LNCaP clone FGC (cell line): ENCODE data around the gene NT5C2.

Source experiments
- DNase-seq: peaks from one replicate; pipeline ENCODE4 v3.0.0-alpha.2; 2011; ENCODE audit warnings: low read depth
- H3K4me3 ChIP-seq: 2 replicates; pipeline ENCODE4 v1.5.1; 2011; ENCODE audit warnings: mild to moderate bottlenecking, low read depth, low read length, control low read depth
- CTCF ChIP-seq: IDR thresholded peaks from 2 replicates; pipeline ENCODE4 v1.5.1; 2012; ENCODE audit warnings: mild to moderate bottlenecking; ENCODE audit not compliant: control insufficient read depth, insufficient read depth; ENCODE audit errors: extremely low read depth

Gene NT5C2

GRCh38 chr10:103098240-103098639 lies 94.8 kb downstream of the NT5C2 start:
- H3K4me3 ChIP-seq: no peak overlapping the region
- TF ChIP-seq CTCF: no peak
- no peak for DNase-seq

- DNase-seq: peak; percentile 42
- TF ChIP-seq CTCF: no peak
Measured at GRCh38 chr10:103096130-103096529, 96.9 kb downstream of the NT5C2 start.

DNA sequence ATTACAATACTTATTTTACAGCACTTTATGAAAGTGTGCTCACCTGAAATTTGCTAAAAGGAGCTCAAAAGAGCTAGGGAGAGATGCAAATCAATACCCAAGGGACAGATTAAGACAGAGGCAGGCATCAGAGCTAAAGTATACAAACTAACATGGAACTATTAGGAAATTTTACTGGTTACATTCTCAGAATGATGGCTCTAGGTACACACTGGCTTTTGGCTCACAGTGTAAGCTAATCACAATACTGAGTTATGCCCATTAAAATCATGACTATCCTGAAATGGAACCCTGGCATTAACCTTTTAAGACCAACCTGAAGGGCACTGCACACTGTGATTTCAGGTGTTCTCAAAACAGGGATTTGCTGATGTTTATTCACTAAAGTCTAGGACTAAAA lies 98.1 kb downstream of the NT5C2 start:
- no peak overlapping the region for H3K4me3 ChIP-seq
- DNase-seq: no peak
- TF ChIP-seq CTCF: no peak

More at GRCh38 chr10:103096130-103096529, 96.9 kb downstream of the NT5C2 start:
- H3K4me3 ChIP-seq: no peak overlapping the region

DNA sequence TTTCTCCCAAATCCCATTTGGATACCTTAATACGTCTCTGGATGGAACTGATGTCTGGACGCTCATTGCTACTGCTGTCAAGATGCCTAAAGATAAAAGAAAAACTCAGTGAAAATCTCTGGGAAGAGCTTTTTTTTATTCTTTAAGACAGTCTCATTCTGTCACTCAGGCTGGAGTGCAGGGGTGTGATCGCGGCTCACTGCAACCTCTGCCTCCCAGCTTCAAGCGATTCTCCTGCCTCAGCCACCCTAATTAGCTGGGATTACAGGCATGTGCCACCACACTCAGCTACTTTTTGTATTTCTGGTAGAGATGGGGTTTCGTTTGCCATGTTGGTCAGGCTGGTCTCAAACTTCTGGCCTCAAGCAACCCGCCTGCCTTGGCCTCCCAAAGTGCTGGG lies 102.2 kb downstream of the NT5C2 start:
- no peak for TF ChIP-seq CTCF

DNA sequence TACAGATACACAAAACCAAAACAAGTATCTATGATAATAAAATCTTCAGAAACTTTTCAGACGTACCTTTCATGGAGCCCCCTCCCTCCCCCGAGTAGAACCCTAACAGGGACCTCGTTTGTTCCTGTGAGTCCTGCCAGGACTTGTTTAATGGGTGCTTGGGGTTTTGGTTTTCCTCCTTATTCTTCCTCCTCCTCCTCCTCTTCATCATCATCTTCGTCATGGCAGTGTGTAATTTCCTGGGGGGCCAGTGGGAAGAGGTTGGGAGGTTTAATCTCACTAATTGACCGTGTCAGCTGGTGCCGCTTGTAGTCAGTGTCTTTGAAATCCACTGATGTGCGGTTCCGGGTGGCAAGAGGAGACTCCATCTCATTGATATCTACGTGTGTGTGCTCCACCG lies 103.6 kb downstream of the NT5C2 start:
- no peak overlapping the region for H3K4me3 ChIP-seq
- TF ChIP-seq CTCF: no peak
- no peak for DNase-seq

More for the DNA sequence above, 102.2 kb downstream of the NT5C2 start:
- H3K4me3 ChIP-seq: no peak overlapping the region
- DNase-seq: no peak

- no peak overlapping the region for H3K4me3 ChIP-seq
- TF ChIP-seq CTCF: no peak
- no peak for DNase-seq
Measured at GRCh38 chr10:103086799-103087198, 106.3 kb downstream of the NT5C2 start.

DNA sequence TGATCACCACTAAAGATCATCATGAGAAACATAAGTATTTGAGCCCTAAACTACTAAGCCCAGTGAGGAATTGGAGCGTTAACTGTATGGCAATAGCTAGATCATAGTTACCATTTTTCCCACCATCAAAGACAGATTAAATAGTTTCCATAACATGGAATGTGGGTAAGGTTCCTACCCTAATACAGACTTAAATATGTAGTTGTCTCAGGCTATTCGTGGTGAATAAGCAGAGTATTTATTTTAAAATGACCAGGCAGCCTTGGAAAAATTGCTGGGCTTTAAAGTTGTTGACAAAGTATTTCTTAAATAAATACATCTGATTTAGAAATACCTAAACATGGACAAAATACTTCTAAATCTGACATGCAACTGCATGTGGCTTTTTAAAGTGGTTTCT lies 106.8 kb downstream of the NT5C2 start:
- H3K4me3 ChIP-seq: no peak overlapping the region
- no peak for DNase-seq
- no peak for TF ChIP-seq CTCF
